H1 (cell line): ENCODE results near the gene DDR2. TPM values are rescaled to one million over a fixed set of nuclear protein-coding genes. Genes with fewer than 3 reads are reported as not detected.

Experiments
- CTBP2 ChIP-seq: IDR thresholded peaks from 2 replicates; pipeline ENCODE4 v1.7.0; 2011; ENCODE audit warnings: borderline replicate concordance, mild to moderate bottlenecking, moderate library complexity, mixed read lengths, low read length; ENCODE audit not compliant: insufficient read depth, insufficient read length
- MAFK ChIP-seq: IDR thresholded peaks from 2 replicates; pipeline ENCODE4 v1.6.1; 2012; ENCODE audit warnings: low read depth, mild to moderate bottlenecking, improper control_type of control experiment, low read length
- POLR2A ChIP-seq, 2 experiments: IDR thresholded peaks; 1 replicate in 1 of 2; 2 replicates in 1 of 2; pipeline ENCODE4 v1.6.1; 2011; ENCODE audit warnings: low read depth in 2 of 2, low read length in 2 of 2, mild to moderate bottlenecking in 2 of 2; ENCODE audit errors: control extremely low read depth in 1 of 2
- TAF7 ChIP-seq: optimal IDR thresholded peaks from 2 replicates; pipeline ENCODE3; 2011; ENCODE audit warnings: low read depth, mild to moderate bottlenecking, inconsistent platforms, low read length, moderate library complexity, borderline replicate concordance
- polyA plus RNA-seq, 7 experiments: library from polyadenylated mRNA; depleted of rRNA in 3 of 7; stranded (reverse) in 5 of 7; unstranded in 2 of 7; fragments of >200 nt in 5 of 7; fragments of 200-250 nt in 2 of 7; gene quantifications; 1 replicate in 5 of 7; 2 replicates in 1 of 7; 4 replicates in 1 of 7; pipeline versions ENCODE4 v1.2.1 to v1.2.3, GENCODE V29; 2011 to 2013; ENCODE audit warnings: missing spikeins in 2 of 7, mixed read lengths in 2 of 7
- small RNA-seq: library from polyadenylated mRNA; stranded (forward); fragments of <200 nt; extraction: miRNeasy Mini kit (QIAGEN cat#:217004); gene quantifications from one replicate; pipeline ENCODE3, GENCODE V24; 2013; ENCODE audit not compliant: insufficient read depth
- total RNA-seq: library from RNA; stranded (reverse); fragmentation: NEBNext Ultra II Directional; extraction: Animal tissue kit (Norgen Biotek cat#: 25700); gene quantifications from 2 replicates; pipeline ENCODE4 v1.2.1, GENCODE V29; 2021

The DDR2 gene
- total and polyA plus RNA-seq, 2 of the 8 experiments (the other 6 are each of a cell fraction or from before 2014, with no cell fraction given): 1.00 to 2.1 TPM

- TF ChIP-seq CTBP2 (no peak), MAFK (no peak), TAF7 (no peak), POLR2A (IDR thresholded peaks at IDR 0.05; ENCODE audit: control extremely low read depth in 1 of 2, low read depth in 2 of 2, low read length in 2 of 2) (no peak)
These were observed 203.1 kb downstream of the DDR2 start (continued) for GRCh38 chr1:162835157-162835899.

Small RNA genes lying within 50 kb of the gene (small RNA-seq; reads per million reads assigned to genes)
- not detected for gene RN7SL861P

Other genes starting within 250 kb of the DDR2 start
- not detected in 2 replicates for gene SH2D1B, start 220.3 kb upstream of the DDR2 start, total RNA-seq
- gene SH2D1B, start 220.3 kb upstream of the DDR2 start, polyA plus RNA-seq (2011; rRNA removed): not detected in 2 replicates
- 15.0 and 16.1 TPM in 2 replicates for gene UHMK1, start 134.6 kb upstream of the DDR2 start, total RNA-seq
- 3.1 and 4.6 TPM in 2 replicates for gene UHMK1, start 134.6 kb upstream of the DDR2 start, polyA plus RNA-seq (2011; rRNA removed)
- 30.2 and 32.9 TPM in 2 replicates for gene UAP1, start 70.7 kb upstream of the DDR2 start, total RNA-seq
- 5.1 and 9.4 TPM in 2 replicates for gene UAP1, start 70.7 kb upstream of the DDR2 start, polyA plus RNA-seq (2011; rRNA removed)
- 35.4 and 37.8 TPM in 2 replicates for gene HSD17B7, start 158.2 kb downstream of the DDR2 start, total RNA-seq
- gene HSD17B7, start 158.2 kb downstream of the DDR2 start, polyA plus RNA-seq (2011; rRNA removed): 23.5 and 31.0 TPM in 2 replicates
- gene CCDC190, start 228.7 kb downstream of the DDR2 start, total RNA-seq: not detected in 2 replicates
- gene CCDC190, start 228.7 kb downstream of the DDR2 start, polyA plus RNA-seq (2011; rRNA removed): not detected in 2 replicates